HepG2 (cell line): Measurements from ENCODE around the gene AADAT. TPM values are rescaled to one million over a fixed set of nuclear protein-coding genes. Genes with fewer than 3 reads are reported as not detected.

Experiments used
- ATAC-seq: fragments of 200-7000 bp; cut with Tn5 transposase; 3 replicates; pipeline ENCODE4 v1.9.1; 2020; ENCODE audit warnings: mild to moderate bottlenecking, moderate library complexity
- BruUV-seq: library from RNA; stranded (reverse); fragments of 400-500 nt; replicated peaks from 2 replicates; lab custom pipeline; 2021; lab: Mats Ljungman, UMichigan
- CTCF ChIA-PET: fragments of 300-600 bp; formaldehyde crosslinking; extraction: SDS; loops from one replicate; lab custom pipeline; 2021; ENCODE audit warnings: low total read pairs, inconsistent platforms, low intra/inter-chr PET ratio; lab: Yijun Ruan, JAX
- POLR2A ChIA-PET: fragments of 350-600 bp; sonication (Branson Sonifier 250); formaldehyde crosslinking; loops from one replicate; lab custom pipeline; 2020; ENCODE audit warnings: antibody characterized with exemption, inconsistent platforms; lab: Yijun Ruan, JAX
- DNase-seq: peaks from one replicate; pipeline ENCODE4 v3.0.0-alpha.2; 2015; ENCODE audit warnings: low spot score
- FAIRE-seq: peaks from 3 replicates; lab custom pipeline; 2011; peaks lifted over from hg19 to GRCh38; lab: Jason Lieb, UNC
- H2AFZ ChIP-seq: one replicate; pipeline ENCODE4 v1.6.1; 2011; ENCODE audit warnings: low read length, inconsistent platforms
- H3K27ac ChIP-seq: fragments of 300-600 bp; 3 replicates; pipeline ENCODE4 v1.8.0; 2011; ENCODE audit warnings: mixed run types, mild to moderate bottlenecking, mixed read lengths, low read length, inconsistent platforms; ENCODE audit not compliant: insufficient read depth; ENCODE audit errors: extremely low read length
- H3K27me3 ChIP-seq, 2 experiments: fragments of 200-600 bp in 1 of 2; 2 replicates in 1 of 2; 3 replicates in 1 of 2; pipeline versions ENCODE4 v1.6.0 to v1.8.0; 2011; ENCODE audit warnings: low read length in 2 of 2, mild to moderate bottlenecking in 2 of 2, moderate library complexity in 2 of 2, inconsistent platforms in 1 of 2; ENCODE audit not compliant: insufficient read depth in 2 of 2, control insufficient read depth in 1 of 2
- H3K36me3 ChIP-seq, 2 experiments: fragments of 200-600 bp in 1 of 2; replicated peaks in 1 of 2; 2 replicates in 1 of 2; 3 replicates in 1 of 2; pipeline versions ENCODE4 v1.5.1 to v1.8.0; 2011; ENCODE audit warnings: low read length in 2 of 2, inconsistent platforms in 1 of 2; ENCODE audit not compliant: insufficient read depth in 2 of 2, control insufficient read depth in 1 of 2
- H3K4me1 ChIP-seq: 2 replicates; pipeline ENCODE4 v1.5.1; 2012; ENCODE audit warnings: low read length, inconsistent platforms; ENCODE audit not compliant: insufficient read depth
- H3K4me2 ChIP-seq: 2 replicates; pipeline ENCODE4 v1.6.0; 2011; ENCODE audit warnings: low read depth, low read length, inconsistent platforms
- H3K4me3 ChIP-seq, 3 experiments: fragments of 200-600 bp in 1 of 3; sonication (generic), shearing (Covaris generic) in 1 of 3; replicated peaks in 1 of 3; 2 replicates each; pipeline ENCODE4 v1.5.1; 2011 to 2016; ENCODE audit warnings: low read length in 3 of 3, inconsistent platforms in 2 of 3, low read depth in 2 of 3, mild to moderate bottlenecking in 2 of 3, control low read depth in 1 of 3, mixed read lengths in 1 of 3; ENCODE audit not compliant: insufficient read depth in 1 of 3
- H3K79me2 ChIP-seq: one replicate; pipeline ENCODE4 v1.6.1; 2011; ENCODE audit warnings: low read length, inconsistent platforms; ENCODE audit not compliant: insufficient read depth
- H3K9ac ChIP-seq: 2 replicates; pipeline ENCODE4 v1.6.0; 2011; ENCODE audit warnings: mild to moderate bottlenecking, low read depth, low read length, inconsistent platforms; ENCODE audit not compliant: insufficient read depth
- H3K9me3 ChIP-seq: 2 replicates; pipeline ENCODE4 v1.5.1; 2012; ENCODE audit warnings: mild to moderate bottlenecking, low read length
- H4K20me1 ChIP-seq: 2 replicates; pipeline ENCODE4 v1.6.0; 2011; ENCODE audit warnings: inconsistent platforms, mild to moderate bottlenecking, low read length, moderate library complexity; ENCODE audit not compliant: insufficient read depth
- AGO2 ChIP-seq: fragments of 200-400 bp; formaldehyde crosslinking; optimal IDR thresholded peaks from 2 replicates; pipeline ENCODE3; 2017; ENCODE audit warnings: mild to moderate bottlenecking, low read depth, low read length, moderate library complexity
- MED13 ChIP-seq: sonication (generic); formaldehyde crosslinking; IDR thresholded peaks from 2 replicates; pipeline ENCODE4 v1.5.0; 2020; ENCODE audit warnings: missing genetic modification reagents
- ZFP90 ChIP-seq: sonication (generic); formaldehyde crosslinking; IDR thresholded peaks from 2 replicates; pipeline ENCODE4 v1.8.0; 2022; ENCODE audit warnings: missing genetic modification reagents, mild to moderate bottlenecking, inconsistent platforms, borderline replicate concordance
- ZNF318 ChIP-seq: sonication (generic); formaldehyde crosslinking; IDR thresholded peaks from 2 replicates; pipeline ENCODE4 v1.4.0; 2020; ENCODE audit warnings: mild to moderate bottlenecking, missing genetic modification reagents
- ZNF800 ChIP-seq: sonication (generic); formaldehyde crosslinking; IDR thresholded peaks from 2 replicates; pipeline ENCODE4 v1.4.0; 2020; ENCODE audit warnings: missing genetic modification reagents
- WGBS: methylation state at CpG from one replicate; pipeline ENCODE4 v1.1.6; 2017; ENCODE audit warnings: low lambda C conversion rate; 5-methylcytosine and 5-hydroxymethylcytosine counted together
- in situ Hi-C: cut with HindIII; loops from 2 replicates; pipeline ENCODE4 v1.10.0; 2017; ENCODE audit warnings: low pct_unique_long_range_greater_than_20kb; ENCODE audit not compliant: extremely low pct_ligation_motif_present
- intact Hi-C: fragments of 100-400 bp; cut with micrococcal nuclease; formaldehyde crosslinking; loops from one replicate; pipeline ENCODE4 v1.10.0; 2022; ENCODE audit not compliant: unreplicated experiment
- polyA plus RNA-seq, 8 experiments: library from polyadenylated mRNA; depleted of rRNA in 3 of 8; stranded (reverse) in 7 of 8; unstranded in 1 of 8; fragments of >200 nt; fragmentation: Illumina TruSeq in 4 of 8; extraction: Trizol in 4 of 8; gene quantifications; 2 replicates each; pipeline versions ENCODE4 v1.2.1 to v1.2.3, GENCODE V29; 2011 to 2016; ENCODE audit warnings: low read depth in 4 of 8, missing spikeins in 1 of 8, mixed read lengths in 1 of 8; ENCODE audit not compliant: insufficient read depth in 1 of 8
- total RNA-seq, 5 experiments: library from RNA; depleted of rRNA; stranded (reverse); fragments of >200 nt; fragmentation: Illumina TruSeq; extraction: Trizol; gene quantifications; 2 replicates each; pipeline ENCODE4 v1.2.3, GENCODE V29; 2016; ENCODE audit warnings: low read depth in 1 of 5
- TF ChIP-seq, protein P1 (sequence below): IDR thresholded peaks from 2 replicates; pipeline ENCODE4 v1.6.1; 2018; ENCODE audit warnings: missing genetic modification reagents
- TF ChIP-seq, protein P2 (sequence below): sonication (generic); formaldehyde crosslinking; IDR thresholded peaks from 2 replicates; pipeline ENCODE4 v1.4.0; 2020; ENCODE audit warnings: low read depth, mild to moderate bottlenecking, missing genetic modification reagents

The AADAT gene
- total and polyA plus RNA-seq, 2 of the 13 experiments (the other 11 are each of a cell fraction or from before 2014, with no cell fraction given) = 6.1 to 9.1 TPM

DNA sequence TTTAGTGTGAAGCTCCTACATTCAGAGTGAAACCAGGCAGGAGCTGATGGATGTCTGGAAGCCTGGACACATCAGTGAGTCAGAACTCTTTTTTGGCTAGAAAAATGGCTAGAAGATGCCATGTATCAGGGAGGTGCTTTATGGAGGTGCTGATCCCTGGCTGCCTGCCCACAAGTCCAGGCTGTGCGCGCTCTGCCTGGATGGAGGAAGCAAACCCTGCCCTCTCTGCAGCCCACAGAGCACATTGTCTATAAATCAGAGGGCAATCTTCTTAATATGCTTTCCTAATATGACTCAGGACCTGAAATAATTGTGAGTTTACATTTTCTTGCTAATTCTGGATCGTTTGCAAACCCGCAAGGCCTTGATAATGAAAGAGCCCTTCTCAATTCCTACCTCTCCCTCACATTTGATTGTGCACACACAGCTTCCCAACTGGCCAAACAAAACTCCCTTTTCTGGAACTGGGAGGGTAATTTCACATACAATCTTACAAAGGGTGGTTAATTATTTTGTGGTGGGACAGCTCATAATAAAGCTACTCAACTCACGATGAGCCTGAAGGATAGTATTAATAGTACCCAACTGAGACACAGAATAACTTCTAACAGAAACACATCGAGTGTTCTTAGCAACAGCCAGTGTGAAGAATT is 75.3 kb downstream of the AADAT start:
- DNase-seq (no peak), ATAC-seq (no peak), FAIRE-seq (no peak)
- POLR2A ChIA-PET = interaction anchor here (0.9 kb wide), 1 partner anchor 11 kb away, joined by 3 read pairs; the partner anchor contains the start of gene MFAP3L
- Histone ChIP-seq H3K9me3 (no peaks in the 10 kb centered on the region), H3K4me3 (no peak overlapping the region), H3K27me3 (no peaks in the 10 kb centered on the region), H3K79me2 (no peaks in the 10 kb centered on the region), H3K27ac (no peak overlapping the region), H3K4me1 (no peaks in the 10 kb centered on the region), H2AFZ (no peak overlapping the region), H3K36me3 (no peaks in the 10 kb centered on the region), H4K20me1 (no peaks in the 10 kb centered on the region), H3K9ac (no peak overlapping the region), H3K4me2 (no peak overlapping the region)
- intact Hi-C loops = no loop called here
- in situ Hi-C loops = no loop called here
- CTCF ChIA-PET = no interaction called here
- BruUV-seq = no TSS peak
- WGBS = 55% methylated on average over 6 of the region's 6 CpGs
- TF ChIP-seq, protein P1, sequence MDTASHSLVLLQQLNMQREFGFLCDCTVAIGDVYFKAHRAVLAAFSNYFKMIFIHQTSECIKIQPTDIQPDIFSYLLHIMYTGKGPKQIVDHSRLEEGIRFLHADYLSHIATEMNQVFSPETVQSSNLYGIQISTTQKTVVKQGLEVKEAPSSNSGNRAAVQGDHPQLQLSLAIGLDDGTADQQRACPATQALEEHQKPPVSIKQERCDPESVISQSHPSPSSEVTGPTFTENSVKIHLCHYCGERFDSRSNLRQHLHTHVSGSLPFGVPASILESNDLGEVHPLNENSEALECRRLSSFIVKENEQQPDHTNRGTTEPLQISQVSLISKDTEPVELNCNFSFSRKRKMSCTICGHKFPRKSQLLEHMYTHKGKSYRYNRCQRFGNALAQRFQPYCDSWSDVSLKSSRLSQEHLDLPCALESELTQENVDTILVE (CRISPR knock-in tag) = no peak
- TF ChIP-seq, protein P2, sequence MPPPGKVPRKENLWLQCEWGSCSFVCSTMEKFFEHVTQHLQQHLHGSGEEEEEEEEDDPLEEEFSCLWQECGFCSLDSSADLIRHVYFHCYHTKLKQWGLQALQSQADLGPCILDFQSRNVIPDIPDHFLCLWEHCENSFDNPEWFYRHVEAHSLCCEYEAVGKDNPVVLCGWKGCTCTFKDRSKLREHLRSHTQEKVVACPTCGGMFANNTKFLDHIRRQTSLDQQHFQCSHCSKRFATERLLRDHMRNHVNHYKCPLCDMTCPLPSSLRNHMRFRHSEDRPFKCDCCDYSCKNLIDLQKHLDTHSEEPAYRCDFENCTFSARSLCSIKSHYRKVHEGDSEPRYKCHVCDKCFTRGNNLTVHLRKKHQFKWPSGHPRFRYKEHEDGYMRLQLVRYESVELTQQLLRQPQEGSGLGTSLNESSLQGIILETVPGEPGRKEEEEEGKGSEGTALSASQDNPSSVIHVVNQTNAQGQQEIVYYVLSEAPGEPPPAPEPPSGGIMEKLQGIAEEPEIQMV (CRISPR knock-in tag) = no peak
- TF ChIP-seq ZNF800 = no peak
- no peak for TF ChIP-seq ZFP90 (CRISPR knock-in tag)
- TF ChIP-seq AGO2 = no peak
- no peak for TF ChIP-seq MED13 (CRISPR knock-in tag)
- no peak for TF ChIP-seq ZNF318 (CRISPR knock-in tag)
